DND-41 (cell line): ENCODE data around the gene RASSF10.

ENCODE experiments used
- ATAC-seq: fragments of 200-7000 bp; cut with Tn5 transposase; 3 replicates; pipeline ENCODE4 v1.9.1; 2021; ENCODE audit warnings: low read depth; ENCODE audit not compliant: insufficient read depth
- DNase-seq: peaks from one replicate; pipeline ENCODE4 v3.0.0-alpha.2; 2020
- H2AFZ ChIP-seq: 2 replicates; pipeline ENCODE4 v1.6.0; 2012; ENCODE audit warnings: low read depth, low read length
- H3K27ac ChIP-seq: 2 replicates; pipeline ENCODE4 v1.5.1; 2012; ENCODE audit warnings: low read length, inconsistent platforms
- H3K27me3 ChIP-seq: fragments of 200-600 bp; sonication (generic); 2 replicates; pipeline ENCODE4 v1.6.0; 2012; ENCODE audit warnings: low read length, mild to moderate bottlenecking, inconsistent platforms; ENCODE audit not compliant: insufficient read depth, poor library complexity
- H3K36me3 ChIP-seq: 2 replicates; pipeline ENCODE4 v1.5.1; 2012; ENCODE audit warnings: low read length, inconsistent platforms; ENCODE audit not compliant: insufficient read depth
- H3K4me1 ChIP-seq: 2 replicates; pipeline ENCODE4 v1.5.1; 2012; ENCODE audit warnings: mild to moderate bottlenecking, low read length; ENCODE audit not compliant: insufficient read depth
- H3K4me2 ChIP-seq: 2 replicates; pipeline ENCODE4 v1.6.0; 2012; ENCODE audit warnings: mild to moderate bottlenecking, moderate library complexity, low read length, inconsistent platforms; ENCODE audit not compliant: insufficient read depth
- H3K4me3 ChIP-seq, 2 experiments: fragments of 200-600 bp in 1 of 2; shearing (Covaris generic) in 1 of 2; 2 replicates each; pipeline ENCODE4 v1.5.1; 2012 to 2016; ENCODE audit warnings: inconsistent platforms in 2 of 2, low read length in 2 of 2, mild to moderate bottlenecking in 2 of 2, low read depth in 1 of 2, moderate library complexity in 1 of 2
- H3K79me2 ChIP-seq: 2 replicates; pipeline ENCODE4 v1.6.0; 2012; ENCODE audit warnings: low read length, inconsistent platforms; ENCODE audit not compliant: insufficient read depth
- H3K9ac ChIP-seq: 2 replicates; pipeline ENCODE4 v1.6.0; 2012; ENCODE audit warnings: low read depth, mild to moderate bottlenecking, inconsistent platforms, low read length, moderate library complexity
- H3K9me3 ChIP-seq: 2 replicates; pipeline ENCODE4 v1.5.1; 2012; ENCODE audit warnings: low read length, moderate library complexity, mild to moderate bottlenecking, inconsistent platforms; ENCODE audit not compliant: insufficient read depth, severe bottlenecking
- H4K20me1 ChIP-seq: 2 replicates; pipeline ENCODE4 v1.6.0; 2012; ENCODE audit warnings: low read length; ENCODE audit not compliant: insufficient read depth
- EZH2 ChIP-seq: IDR thresholded peaks from 3 replicates; pipeline ENCODE4 v1.6.1; 2012; ENCODE audit warnings: borderline replicate concordance, low read depth, mild to moderate bottlenecking, moderate library complexity, low read length, inconsistent platforms; ENCODE audit not compliant: severe bottlenecking
- TF ChIP-seq, protein P1 (sequence below): IDR thresholded peaks from 2 replicates; pipeline ENCODE4 v1.5.1; 2012; ENCODE audit warnings: borderline replicate concordance, low read length, moderate library complexity, mild to moderate bottlenecking; ENCODE audit not compliant: poor library complexity, severe bottlenecking; ENCODE audit errors: extremely low read depth

RASSF10 gene

DNA sequence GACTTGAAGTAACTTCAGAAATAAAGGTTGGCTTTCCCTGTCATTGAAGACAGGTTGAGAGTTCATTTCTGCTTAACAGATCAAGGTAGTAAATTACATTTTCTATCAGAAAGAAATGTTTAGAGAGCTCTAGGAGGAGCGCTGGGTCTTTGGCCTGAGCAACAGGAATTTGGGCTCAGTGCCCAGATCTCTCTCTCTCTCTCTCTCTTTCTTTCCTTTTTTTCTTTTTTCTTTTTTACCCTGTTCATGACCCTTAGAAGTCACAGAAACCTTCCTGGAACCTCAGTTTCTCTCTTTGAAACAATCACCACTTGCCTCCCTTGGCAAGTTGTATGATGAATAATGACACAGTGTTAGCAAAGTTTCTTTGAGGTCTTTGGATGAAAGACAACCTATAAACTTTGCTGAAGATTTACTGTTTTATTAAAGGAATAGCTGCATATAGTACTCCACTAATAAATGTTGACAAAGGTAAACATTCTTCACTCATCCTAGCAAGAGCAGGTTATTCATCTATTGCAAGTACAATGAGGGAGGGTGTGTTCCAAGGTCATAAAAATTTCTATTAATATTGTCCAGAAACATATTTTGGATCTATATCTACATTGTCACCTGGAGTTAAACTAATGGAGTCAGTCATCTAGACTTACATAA lies 35.5 kb upstream of the RASSF10 start:
- no peak for ATAC-seq
- H2AFZ ChIP-seq = no peak overlapping the region
- no peaks in the 10 kb centered on the region for H4K20me1 ChIP-seq
- H3K4me3 ChIP-seq = no peak overlapping the region
- no peak for DNase-seq
- H3K79me2 ChIP-seq = no peaks in the 10 kb centered on the region
- no peak overlapping the region for H3K4me2 ChIP-seq
- no peaks in the 10 kb centered on the region for H3K36me3 ChIP-seq
- H3K4me1 ChIP-seq = no peaks in the 10 kb centered on the region
- no peak overlapping the region for H3K27ac ChIP-seq
- no peak overlapping the region for H3K9ac ChIP-seq
- TF ChIP-seq, protein P1, sequence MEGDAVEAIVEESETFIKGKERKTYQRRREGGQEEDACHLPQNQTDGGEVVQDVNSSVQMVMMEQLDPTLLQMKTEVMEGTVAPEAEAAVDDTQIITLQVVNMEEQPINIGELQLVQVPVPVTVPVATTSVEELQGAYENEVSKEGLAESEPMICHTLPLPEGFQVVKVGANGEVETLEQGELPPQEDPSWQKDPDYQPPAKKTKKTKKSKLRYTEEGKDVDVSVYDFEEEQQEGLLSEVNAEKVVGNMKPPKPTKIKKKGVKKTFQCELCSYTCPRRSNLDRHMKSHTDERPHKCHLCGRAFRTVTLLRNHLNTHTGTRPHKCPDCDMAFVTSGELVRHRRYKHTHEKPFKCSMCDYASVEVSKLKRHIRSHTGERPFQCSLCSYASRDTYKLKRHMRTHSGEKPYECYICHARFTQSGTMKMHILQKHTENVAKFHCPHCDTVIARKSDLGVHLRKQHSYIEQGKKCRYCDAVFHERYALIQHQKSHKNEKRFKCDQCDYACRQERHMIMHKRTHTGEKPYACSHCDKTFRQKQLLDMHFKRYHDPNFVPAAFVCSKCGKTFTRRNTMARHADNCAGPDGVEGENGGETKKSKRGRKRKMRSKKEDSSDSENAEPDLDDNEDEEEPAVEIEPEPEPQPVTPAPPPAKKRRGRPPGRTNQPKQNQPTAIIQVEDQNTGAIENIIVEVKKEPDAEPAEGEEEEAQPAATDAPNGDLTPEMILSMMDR = no peak
- no peak for TF ChIP-seq EZH2
- H3K9me3 ChIP-seq = no peaks in the 10 kb centered on the region
- peaks cover 6% of the 10 kb centered on the region for H3K27me3 ChIP-seq

- no peak overlapping the region for H3K9ac ChIP-seq
- ATAC-seq = no peak
- no peaks in the 10 kb centered on the region for H3K36me3 ChIP-seq
- no peaks in the 10 kb centered on the region for H3K9me3 ChIP-seq
- no peak for TF ChIP-seq EZH2
- TF ChIP-seq, protein P1 = no peak
- H4K20me1 ChIP-seq = no peaks in the 10 kb centered on the region
- H3K4me1 ChIP-seq = no peaks in the 10 kb centered on the region
- no peak overlapping the region for H3K27ac ChIP-seq
- H3K79me2 ChIP-seq = no peaks in the 10 kb centered on the region
- no peak overlapping the region for H3K4me3 ChIP-seq
- no peak overlapping the region for H3K4me2 ChIP-seq
- no peak overlapping the region for H2AFZ ChIP-seq
- no peak for DNase-seq
- peaks cover 2% of the 10 kb centered on the region for H3K27me3 ChIP-seq
These were observed 33.9 kb upstream of the RASSF10 start for GRCh38 chr11:12975195-12975594.

- H4K20me1 ChIP-seq = no peaks in the 10 kb centered on the region
- no peak overlapping the region for H3K4me3 ChIP-seq
- no peaks in the 10 kb centered on the region for H3K79me2 ChIP-seq
- no peak overlapping the region for H3K4me2 ChIP-seq
- no peaks in the 10 kb centered on the region for H3K36me3 ChIP-seq
- no peak for DNase-seq
- H2AFZ ChIP-seq = no peak overlapping the region
- ATAC-seq = no peak
- no peak overlapping the region for H3K27ac ChIP-seq
- H3K4me1 ChIP-seq = no peaks in the 10 kb centered on the region
- no peaks in the 10 kb centered on the region for H3K9me3 ChIP-seq
- H3K27me3 ChIP-seq = peaks cover 7% of the 10 kb centered on the region
- no peak overlapping the region for H3K9ac ChIP-seq
- TF ChIP-seq, protein P1 = no peak
- TF ChIP-seq EZH2 = no peak
These were observed 29.0 kb upstream of the RASSF10 start for GRCh38 chr11:12979928-12980689.
